T47D (cell line): Measurements from ENCODE around the gene RGS7.
"Not testable (repeated sequence)": the region's sequence is repeated elsewhere in the genome, so short reads cannot be mapped to it uniquely, and the experiment has no call there.

Source experiments
- DNase-seq, 2 experiments: peaks; one replicate each; pipeline versions ENCODE4 v3.0.0 to v3.0.0-alpha.2; 2011 to 2012; ENCODE audit warnings: low read depth in 1 of 2, low spot score in 1 of 2
- JUND ChIP-seq: IDR thresholded peaks from 2 replicates; pipeline ENCODE4 v1.6.1; 2012; ENCODE audit warnings: low read depth
- in situ Hi-C: cut with HindIII; loops from 2 replicates; pipeline ENCODE4 v1.10.0; 2016; ENCODE audit warnings: low sequenced_read_pairs, low pct_unique_long_range_greater_than_20kb

RGS7 gene

GRCh38 chr1:240743705-240744104 is 613.3 kb downstream of the RGS7 start:
- in situ Hi-C loops: no loop called here
- DNase-seq: no peak
- no peak for TF ChIP-seq JUND

GRCh38 chr1:240739754-240740153 is 617.3 kb downstream of the RGS7 start:
- in situ Hi-C loops: no loop called here
- DNase-seq: no peak
- TF ChIP-seq JUND: no peak

GRCh38 chr1:240739139-240739538 is 617.9 kb downstream of the RGS7 start:
- no peak for DNase-seq
- in situ Hi-C loops: no loop called here
- TF ChIP-seq JUND: no peak

GRCh38 chr1:240737766-240738265 is 619.2 kb downstream of the RGS7 start:
- no peak for DNase-seq
- in situ Hi-C loops: no loop called here
- TF ChIP-seq JUND: no peak

- no peak for DNase-seq
- in situ Hi-C loops: no loop called here
- no peak for TF ChIP-seq JUND
Measured at GRCh38 chr1:240737298-240737697, 619.7 kb downstream of the RGS7 start.

- DNase-seq, in situ Hi-C loops: not testable (repeated sequence)
Measured at GRCh38 chr1:240734705-240735104, 622.3 kb downstream of the RGS7 start.

- DNase-seq: no peak
- TF ChIP-seq JUND: no peak
- in situ Hi-C loops: no loop called here
Measured at GRCh38 chr1:240734001-240734400, 623.0 kb downstream of the RGS7 start.

GRCh38 chr1:240732390-240732789 is 624.6 kb downstream of the RGS7 start:
- in situ Hi-C loops: no loop called here
- peak; percentile 66 to 73 for DNase-seq
- no peak for TF ChIP-seq JUND
